Gastroesophageal sphincter (tissue), 3 donors: Measurements from ENCODE around the gene CFAP251.
"Not testable (repeated sequence)": the region's sequence is repeated elsewhere in the genome, so short reads cannot be mapped to it uniquely, and the experiment has no call there.

ENCODE experiments used
- POLR2A ChIP-seq, 2 donors: fragments of 450-650 bp; IDR thresholded peaks; one replicate each; pipeline ENCODE4 v1.6.1; 2017; ENCODE audit warnings: antibody characterized with exemption in 2 of 2, mild to moderate bottlenecking in 2 of 2, moderate library complexity in 1 of 2
- POLR2AphosphoS5 ChIP-seq: sonication (generic); formaldehyde crosslinking; IDR thresholded peaks from one replicate; pipeline ENCODE4 v1.6.1; 2017; ENCODE audit warnings: antibody characterized with exemption
- TF ChIP-seq, protein P1 (sequence below), 4 experiments: fragments of 200-600 bp in 2 of 4; fragments of 450-650 bp in 2 of 4; sonication (generic) in 1 of 4; IDR thresholded peaks; one replicate each; pipeline ENCODE4 v1.5.1; 2017 to 2019; ENCODE audit warnings: antibody characterized with exemption in 4 of 4, mild to moderate bottlenecking in 2 of 4, moderate library complexity in 2 of 4

GRCh38 chr12:122041458-122041857 lies 123.1 kb downstream of the CFAP251 start:
- TF ChIP-seq, protein P1, sequence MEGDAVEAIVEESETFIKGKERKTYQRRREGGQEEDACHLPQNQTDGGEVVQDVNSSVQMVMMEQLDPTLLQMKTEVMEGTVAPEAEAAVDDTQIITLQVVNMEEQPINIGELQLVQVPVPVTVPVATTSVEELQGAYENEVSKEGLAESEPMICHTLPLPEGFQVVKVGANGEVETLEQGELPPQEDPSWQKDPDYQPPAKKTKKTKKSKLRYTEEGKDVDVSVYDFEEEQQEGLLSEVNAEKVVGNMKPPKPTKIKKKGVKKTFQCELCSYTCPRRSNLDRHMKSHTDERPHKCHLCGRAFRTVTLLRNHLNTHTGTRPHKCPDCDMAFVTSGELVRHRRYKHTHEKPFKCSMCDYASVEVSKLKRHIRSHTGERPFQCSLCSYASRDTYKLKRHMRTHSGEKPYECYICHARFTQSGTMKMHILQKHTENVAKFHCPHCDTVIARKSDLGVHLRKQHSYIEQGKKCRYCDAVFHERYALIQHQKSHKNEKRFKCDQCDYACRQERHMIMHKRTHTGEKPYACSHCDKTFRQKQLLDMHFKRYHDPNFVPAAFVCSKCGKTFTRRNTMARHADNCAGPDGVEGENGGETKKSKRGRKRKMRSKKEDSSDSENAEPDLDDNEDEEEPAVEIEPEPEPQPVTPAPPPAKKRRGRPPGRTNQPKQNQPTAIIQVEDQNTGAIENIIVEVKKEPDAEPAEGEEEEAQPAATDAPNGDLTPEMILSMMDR (IDR thresholded peaks at IDR 0.05): not testable (repeated sequence)
- TF ChIP-seq POLR2AphosphoS5; POLR2A (IDR thresholded peaks at IDR 0.05): not testable (repeated sequence)
